ENCODE measurements around the gene HLA-DMB.
A peak's percentile ranks its signal among the peaks of the same experiment; 100 is the strongest.

Gene HLA-DMB

DNA sequence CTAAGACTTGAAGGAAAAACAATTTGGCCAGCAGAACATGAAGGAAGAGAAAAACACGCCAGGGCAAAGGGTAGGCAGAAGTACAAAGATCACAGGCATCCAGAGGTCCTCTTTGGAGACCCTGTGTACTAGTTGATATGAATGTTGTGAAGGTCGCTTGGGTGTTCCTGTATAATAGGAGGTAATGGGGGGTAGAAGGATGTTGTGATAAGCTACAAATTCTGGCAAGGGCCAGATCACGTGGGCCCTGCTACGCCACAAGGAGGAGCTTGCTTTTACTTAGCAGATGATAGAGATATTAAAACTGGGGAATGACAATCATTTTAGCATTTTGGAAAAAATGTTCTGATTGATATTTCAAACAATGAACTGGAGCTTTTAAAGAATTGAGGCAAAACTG, 12.9 kb upstream of the HLA-DMB start:
- TF ChIP-seq, protein P1, sequence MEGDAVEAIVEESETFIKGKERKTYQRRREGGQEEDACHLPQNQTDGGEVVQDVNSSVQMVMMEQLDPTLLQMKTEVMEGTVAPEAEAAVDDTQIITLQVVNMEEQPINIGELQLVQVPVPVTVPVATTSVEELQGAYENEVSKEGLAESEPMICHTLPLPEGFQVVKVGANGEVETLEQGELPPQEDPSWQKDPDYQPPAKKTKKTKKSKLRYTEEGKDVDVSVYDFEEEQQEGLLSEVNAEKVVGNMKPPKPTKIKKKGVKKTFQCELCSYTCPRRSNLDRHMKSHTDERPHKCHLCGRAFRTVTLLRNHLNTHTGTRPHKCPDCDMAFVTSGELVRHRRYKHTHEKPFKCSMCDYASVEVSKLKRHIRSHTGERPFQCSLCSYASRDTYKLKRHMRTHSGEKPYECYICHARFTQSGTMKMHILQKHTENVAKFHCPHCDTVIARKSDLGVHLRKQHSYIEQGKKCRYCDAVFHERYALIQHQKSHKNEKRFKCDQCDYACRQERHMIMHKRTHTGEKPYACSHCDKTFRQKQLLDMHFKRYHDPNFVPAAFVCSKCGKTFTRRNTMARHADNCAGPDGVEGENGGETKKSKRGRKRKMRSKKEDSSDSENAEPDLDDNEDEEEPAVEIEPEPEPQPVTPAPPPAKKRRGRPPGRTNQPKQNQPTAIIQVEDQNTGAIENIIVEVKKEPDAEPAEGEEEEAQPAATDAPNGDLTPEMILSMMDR (IDR thresholded peaks at IDR 0.05; ENCODE audit: control extremely low read depth, extremely low read depth, low read depth, missing control alignments): no peak
- DNase-seq (ENCODE audit: extremely low spot score): no peak
- ChIA-PET CTCF (interaction anchor here (0.8 to 13.5 kb wide), 21 partner anchors 14 to 295 kb away, joined by 3 to 379 read pairs (median 6); partner anchors contain the start of genes BRD2, HLA-DMB, TAP1 and TAP2), POLR2A (interaction anchor here (1.5 to 6.1 kb wide), 4 partner anchors 9 to 22 kb away, joined by 6 to 219 read pairs (median 8); partner anchors contain the start of gene BRD2)

DNA sequence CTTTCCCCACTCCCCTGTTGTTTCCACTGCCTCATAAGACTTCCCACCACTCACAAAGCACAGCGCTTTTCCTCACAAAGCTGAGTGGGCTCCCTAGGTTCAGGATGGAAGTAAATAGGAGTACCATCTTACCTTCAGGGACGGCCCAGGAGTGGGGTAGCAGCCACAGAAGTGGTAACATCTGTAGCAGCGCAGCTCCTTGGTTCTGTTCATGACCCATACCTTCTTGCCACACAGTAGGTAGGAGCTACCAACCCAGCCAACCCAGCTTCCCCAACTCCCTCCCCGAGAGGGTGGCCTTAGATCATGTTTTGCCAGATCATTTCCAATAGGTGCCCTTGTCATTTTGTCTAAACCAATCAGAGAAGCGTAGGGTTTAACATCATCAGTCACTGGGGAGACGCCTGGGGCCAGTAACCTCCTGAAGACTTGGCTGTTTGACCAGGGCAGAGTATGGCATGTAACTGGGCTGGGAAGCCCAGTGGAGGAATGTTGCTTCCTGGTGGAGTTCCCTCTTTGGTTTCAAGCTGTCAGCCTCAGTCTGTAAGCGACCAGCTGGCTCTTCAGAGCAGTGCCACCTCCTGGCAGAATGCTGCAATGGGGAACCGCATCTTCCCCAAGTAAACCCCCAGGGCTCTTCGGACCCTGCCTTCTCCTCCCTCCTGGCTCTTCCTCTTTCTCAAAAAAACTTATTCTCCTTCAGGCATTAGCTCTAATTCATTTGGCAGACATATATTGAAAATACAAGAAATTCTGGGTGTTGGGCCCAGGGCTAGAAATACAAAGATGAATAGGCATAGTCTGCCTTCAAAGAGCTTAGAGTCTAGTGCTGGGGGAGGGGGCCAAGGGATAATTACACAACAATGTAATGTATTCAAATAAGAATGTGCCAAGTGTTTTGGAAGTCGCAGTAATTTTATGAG, 12.2 kb upstream of the HLA-DMB start, which contains the start of gene HLA-DMA:
HLA-DMA (minus strand) TSS at position 281 of the 923 bp plus-strand sequence; CDS start at position 220, 61 bp downstream.
- DNase-seq (ENCODE audit: extremely low spot score): peak; percentile 86
- ChIA-PET CTCF (interaction anchor here (0.8 to 13.5 kb wide), 22 partner anchors 15 to 296 kb away, joined by 3 to 379 read pairs (median 6); partner anchors contain the start of genes BRD2, HLA-DMB, TAP1 and TAP2), POLR2A (interaction anchor here (1.0 to 6.1 kb wide), 8 partner anchors 8 to 115 kb away, joined by 3 to 219 read pairs (median 6); partner anchors contain the start of genes BRD2 and TAP2)
- TF ChIP-seq, protein P1 (IDR thresholded peaks at IDR 0.05; ENCODE audit: control extremely low read depth, extremely low read depth, low read depth, missing control alignments): peak; percentile 56

DNA sequence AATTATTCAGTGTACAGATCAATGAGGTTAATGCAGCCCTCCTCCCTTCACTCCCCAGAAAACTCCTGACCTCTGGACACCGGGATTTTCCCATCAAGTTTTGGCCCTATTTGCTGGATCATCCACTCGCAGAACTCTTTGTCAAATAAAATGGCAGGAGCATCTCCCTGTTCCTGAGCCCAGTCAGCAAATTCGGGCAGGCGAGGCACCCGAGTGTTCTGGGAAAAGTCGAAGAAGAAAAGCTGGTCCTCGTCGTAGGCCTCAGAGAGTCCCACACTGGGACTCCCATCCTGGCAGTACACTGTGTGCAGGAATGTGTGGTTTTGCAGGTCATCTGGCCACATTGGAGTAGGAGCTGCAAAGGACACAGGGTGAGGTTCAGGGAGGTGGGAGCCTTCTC, 9.6 kb upstream of the HLA-DMB start:
- POLR2A ChIA-PET: interaction anchor here (0.9 to 3.0 kb wide), 8 partner anchors 9 to 31 kb away, joined by 3 to 42 read pairs (median 6); partner anchors contain the start of genes BRD2 and HLA-DMB
- CTCF ChIA-PET: interaction anchor here (0.6 to 13.5 kb wide), 6 partner anchors 13 to 112 kb away, joined by 3 to 379 read pairs (median 8); partner anchors contain the start of genes BRD2, HLA-DMB and TAP2
- TF ChIP-seq, protein P1 (IDR thresholded peaks at IDR 0.05; ENCODE audit: control extremely low read depth, extremely low read depth, low read depth, missing control alignments): no peak
- no peak for DNase-seq (ENCODE audit: extremely low spot score)

GRCh38 chr6:32950010-32950409, 9.2 kb upstream of the HLA-DMB start:
- no peak for DNase-seq (ENCODE audit: extremely low spot score)
- TF ChIP-seq, protein P1 (IDR thresholded peaks at IDR 0.05; ENCODE audit: control extremely low read depth, extremely low read depth, low read depth, missing control alignments): no peak
- ChIA-PET POLR2A (interaction anchor here (0.9 to 3.0 kb wide), 7 partner anchors 9 to 29 kb away, joined by 3 to 42 read pairs (median 5); partner anchors contain the start of genes BRD2 and HLA-DMB), CTCF (interaction anchor here (0.6 to 13.5 kb wide), 5 partner anchors 12 to 112 kb away, joined by 3 to 379 read pairs (median 13); partner anchors contain the start of genes BRD2, HLA-DMB and TAP2)

DNA sequence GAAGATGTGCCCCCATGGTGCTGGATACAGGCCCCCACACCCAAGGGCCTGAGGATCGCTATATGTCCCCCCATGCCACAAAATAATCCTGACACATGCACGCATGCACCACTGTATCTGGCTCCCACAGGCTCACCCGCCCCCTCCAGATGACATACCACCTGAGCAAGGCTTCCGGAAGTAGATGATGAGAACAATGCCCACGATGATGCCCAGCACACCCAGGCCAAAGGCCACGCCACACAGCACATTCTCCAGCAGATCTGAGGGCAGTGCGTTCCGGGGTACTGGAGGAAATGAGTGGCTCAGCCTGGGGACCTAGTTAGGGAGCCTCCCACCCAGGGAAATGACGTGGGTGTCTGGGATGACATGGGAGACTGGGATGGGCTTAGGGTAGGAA, 8.3 kb upstream of the HLA-DMB start:
- no peak for DNase-seq (ENCODE audit: extremely low spot score)
- ChIA-PET POLR2A (interaction anchor here (3.0 kb wide), 1 partner anchor 8 kb away, joined by 11 read pairs; the partner anchor contains the start of gene HLA-DMB), CTCF (interaction anchor here (2.4 to 13.5 kb wide), 4 partner anchors 11 to 36 kb away, joined by 15 to 379 read pairs (median 166); partner anchors contain the start of genes BRD2 and HLA-DMB)
- TF ChIP-seq, protein P1 (IDR thresholded peaks at IDR 0.05; ENCODE audit: control extremely low read depth, extremely low read depth, low read depth, missing control alignments): no peak

Data from GM10248 (cell line).